Ectodermal cell (in vitro differentiated cells): ENCODE results near the gene PDE11A.

Source experiments
- H3K27ac ChIP-seq: 2 replicates; pipeline ENCODE4 v1.7.0; 2013; ENCODE audit warnings: mild to moderate bottlenecking, low read depth, low read length; ENCODE audit not compliant: insufficient read depth, poor library complexity, severe bottlenecking
- H3K27me3 ChIP-seq: 2 replicates; pipeline ENCODE4 v1.7.0; 2013; ENCODE audit warnings: mild to moderate bottlenecking, low read length; ENCODE audit not compliant: insufficient read depth, control insufficient read depth, poor library complexity, severe bottlenecking
- H3K36me3 ChIP-seq: one replicate; pipeline ENCODE4 v1.7.0; 2013; ENCODE audit warnings: low read length; ENCODE audit not compliant: control insufficient read depth, insufficient read depth
- H3K4me1 ChIP-seq: one replicate; pipeline ENCODE4 v1.7.0; 2013; ENCODE audit warnings: low read length; ENCODE audit not compliant: control insufficient read depth, insufficient read depth
- H3K4me3 ChIP-seq: 2 replicates; pipeline ENCODE4 v1.7.0; 2013; ENCODE audit warnings: low read depth, low read length, control low read depth; ENCODE audit not compliant: insufficient read depth
- H3K9me3 ChIP-seq: 2 replicates; pipeline ENCODE4 v1.7.0; 2013; ENCODE audit warnings: mild to moderate bottlenecking, low read length, moderate library complexity; ENCODE audit not compliant: control insufficient read depth
- WGBS, 2 experiments: methylation state at CpG; one replicate each; pipeline ENCODE4 v1.1.7; 2013; ENCODE audit warnings: missing lambda C conversion rate in 2 of 2; 5-methylcytosine and 5-hydroxymethylcytosine counted together

PDE11A gene

GRCh38 chr2:177649568-177650518, 422.7 kb downstream of the PDE11A start:
- Histone ChIP-seq H3K27ac (no peak overlapping the region), H3K9me3 (no peaks in the 10 kb centered on the region), H3K4me3 (no peak overlapping the region), H3K4me1 (peaks cover 32% of the 10 kb centered on the region), H3K27me3 (no peaks in the 10 kb centered on the region), H3K36me3 (no peaks in the 10 kb centered on the region)
- 77 to 84% methylated on average over 4 of the region's 4 CpGs for WGBS, 2 experiments

GRCh38 chr2:177646791-177647190, 425.8 kb downstream of the PDE11A start:
- Histone ChIP-seq H3K4me1 (peaks cover 12% of the 10 kb centered on the region), H3K9me3 (no peaks in the 10 kb centered on the region), H3K4me3 (no peak overlapping the region), H3K27me3 (no peaks in the 10 kb centered on the region), H3K27ac (no peak overlapping the region), H3K36me3 (no peaks in the 10 kb centered on the region)
- WGBS, 2 experiments, result 100% methylated on average over 1 of the region's 1 CpG; no CpG with 5 or more reads in 1 of the 2 experiments

GRCh38 chr2:177646241-177646640, 426.3 kb downstream of the PDE11A start:
- no peak overlapping the region for H3K4me3 ChIP-seq
- H3K4me1 ChIP-seq, result peaks cover 7% of the 10 kb centered on the region
- H3K27ac ChIP-seq, result no peak overlapping the region
- H3K9me3 ChIP-seq, result no peaks in the 10 kb centered on the region
- H3K27me3 ChIP-seq, result no peaks in the 10 kb centered on the region
- H3K36me3 ChIP-seq, result no peaks in the 10 kb centered on the region

- Histone ChIP-seq H3K27me3 (no peaks in the 10 kb centered on the region), H3K4me1 (no peaks in the 10 kb centered on the region), H3K27ac (no peak overlapping the region), H3K4me3 (no peak overlapping the region), H3K36me3 (no peaks in the 10 kb centered on the region), H3K9me3 (no peaks in the 10 kb centered on the region)
- 78 to 87% methylated on average over 1 to 2 of the region's 2 CpGs for WGBS, 2 experiments
Measured at GRCh38 chr2:177641331-177641730, 431.2 kb downstream of the PDE11A start.

- 86 to 96% methylated on average over 3 of the region's 3 CpGs for WGBS, 2 experiments
- Histone ChIP-seq H3K4me1 (no peaks in the 10 kb centered on the region), H3K4me3 (no peak overlapping the region), H3K27me3 (no peaks in the 10 kb centered on the region), H3K9me3 (no peaks in the 10 kb centered on the region), H3K27ac (no peak overlapping the region), H3K36me3 (no peaks in the 10 kb centered on the region)
Measured at GRCh38 chr2:177640423-177640822, 432.2 kb downstream of the PDE11A start.

- no peaks in the 10 kb centered on the region for H3K9me3 ChIP-seq
- no peaks in the 10 kb centered on the region for H3K36me3 ChIP-seq
- H3K4me3 ChIP-seq, result no peak overlapping the region
- 96 to 98% methylated on average over 2 of the region's 2 CpGs for WGBS, 2 experiments
- H3K27me3 ChIP-seq, result no peaks in the 10 kb centered on the region
- no peak overlapping the region for H3K27ac ChIP-seq
- H3K4me1 ChIP-seq, result no peaks in the 10 kb centered on the region
Measured at GRCh38 chr2:177639262-177639914, 433.2 kb downstream of the PDE11A start.

- Histone ChIP-seq H3K9me3 (no peaks in the 10 kb centered on the region), H3K36me3 (no peaks in the 10 kb centered on the region), H3K4me3 (no peak overlapping the region), H3K27me3 (no peaks in the 10 kb centered on the region), H3K4me1 (no peaks in the 10 kb centered on the region), H3K27ac (no peak overlapping the region)
- 86 to 89% methylated on average over 1 of the region's 1 CpG for WGBS, 2 experiments
Measured at GRCh38 chr2:177638507-177638906, 434.1 kb downstream of the PDE11A start.

- Histone ChIP-seq H3K4me1 (no peaks in the 10 kb centered on the region), H3K27me3 (no peaks in the 10 kb centered on the region), H3K27ac (no peak overlapping the region), H3K9me3 (no peaks in the 10 kb centered on the region), H3K4me3 (no peak overlapping the region), H3K36me3 (no peaks in the 10 kb centered on the region)
- WGBS, 2 experiments, result 85% methylated on average over 1 of the region's 1 CpG
Measured at GRCh38 chr2:177636672-177637071, 435.9 kb downstream of the PDE11A start.

GRCh38 chr2:177635696-177636095, 436.9 kb downstream of the PDE11A start:
- Histone ChIP-seq H3K9me3 (no peaks in the 10 kb centered on the region), H3K4me1 (no peaks in the 10 kb centered on the region), H3K36me3 (no peaks in the 10 kb centered on the region), H3K4me3 (no peak overlapping the region), H3K27ac (no peak overlapping the region), H3K27me3 (no peaks in the 10 kb centered on the region)
- WGBS, 2 experiments, result no CpG with 5 or more reads among the region's 1 CpG

GRCh38 chr2:177633910-177634294, 438.7 kb downstream of the PDE11A start:
- Histone ChIP-seq H3K4me1 (no peaks in the 10 kb centered on the region), H3K4me3 (no peak overlapping the region), H3K36me3 (no peaks in the 10 kb centered on the region), H3K27ac (no peak overlapping the region), H3K27me3 (no peaks in the 10 kb centered on the region), H3K9me3 (no peaks in the 10 kb centered on the region)
- WGBS, 2 experiments, result 94% methylated on average over 1 of the region's 1 CpG
